HG03196 (cell line): ENCODE measurements around the gene GPN1.
A peak's percentile ranks its signal among the peaks of the same experiment; 100 is the strongest.
"Not testable (repeated sequence)": the region's sequence is repeated elsewhere in the genome, so short reads cannot be mapped to it uniquely, and the experiment has no call there.

Experiments used
- ATAC-seq: cut with Tn5 transposase; IDR thresholded peaks from one replicate; pipeline ENCODE4 v1.9.1; 2021; ENCODE audit not compliant: unreplicated experiment

The GPN1 gene

GRCh38 chr2:27626921-27627320 lies 1.9 kb upstream of the GPN1 start:
- not testable (repeated sequence) for ATAC-seq

- no peak for ATAC-seq
Measured at GRCh38 chr2:27627963-27628766, 685 bp upstream of the GPN1 start.

- not testable (repeated sequence) for ATAC-seq
Measured at GRCh38 chr2:27630257-27630656, 1.4 kb downstream of the GPN1 start.

GRCh38 chr2:27634291-27634690 lies 5.4 kb downstream of the GPN1 start:
- ATAC-seq: no peak

- ATAC-seq: no peak
Measured at GRCh38 chr2:27636766-27637165, 7.9 kb downstream of the GPN1 start.

DNA sequence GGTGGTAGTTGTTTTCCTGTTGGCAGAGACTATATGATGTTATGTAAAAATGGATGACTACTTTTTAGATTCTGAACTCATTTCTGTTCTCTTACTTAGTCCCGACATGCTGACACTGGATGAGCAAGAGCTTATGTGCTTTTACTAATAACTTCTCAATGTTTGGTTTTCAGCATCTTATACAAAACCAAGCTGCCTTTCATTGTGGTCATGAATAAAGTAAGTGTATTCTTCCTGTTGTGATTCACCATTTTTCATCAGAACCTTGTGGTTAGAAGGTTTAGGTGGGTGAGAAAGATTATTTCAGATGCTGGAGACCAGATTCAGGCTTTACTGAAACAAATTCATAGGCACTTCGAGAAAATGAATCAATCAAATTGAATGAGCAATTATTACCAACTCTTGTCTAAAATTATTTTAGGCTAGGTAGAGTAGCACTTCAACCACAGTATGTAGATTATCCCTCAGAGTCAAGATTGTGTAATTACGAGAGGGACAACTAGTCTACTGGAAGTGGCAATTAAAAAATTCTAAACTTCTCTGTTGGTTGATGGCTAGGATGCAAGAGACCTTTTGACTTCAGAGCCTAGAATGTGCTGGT lies 9.3 kb downstream of the GPN1 start:
- ATAC-seq: no peak

- no peak for ATAC-seq
Measured at GRCh38 chr2:27638709-27639108, 9.9 kb downstream of the GPN1 start.

DNA sequence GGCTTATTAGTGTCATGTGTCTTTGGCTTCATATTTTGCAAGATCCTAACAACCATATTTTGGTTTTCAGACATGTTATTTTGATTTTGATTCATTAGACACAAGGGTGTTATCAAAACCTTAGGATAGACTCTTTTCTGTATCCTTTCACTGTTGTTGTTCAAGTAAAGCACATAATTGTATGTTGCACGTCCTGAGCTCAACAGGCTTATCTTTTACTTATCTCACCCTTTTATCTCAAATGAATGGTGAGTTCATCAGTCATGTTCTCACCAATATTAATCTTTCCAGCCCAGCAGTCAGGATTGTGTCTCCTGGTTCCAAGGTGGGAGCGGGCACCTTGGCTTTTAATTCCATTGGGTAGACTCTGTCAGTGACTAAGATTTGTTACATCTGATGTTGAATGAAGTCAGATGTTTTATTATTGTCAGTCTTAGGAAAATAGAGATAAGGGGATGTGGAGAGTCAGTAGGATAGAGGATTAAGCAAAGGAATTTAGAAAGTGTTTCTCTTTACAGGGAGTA lies 11.9 kb downstream of the GPN1 start:
- ATAC-seq: no peak

DNA sequence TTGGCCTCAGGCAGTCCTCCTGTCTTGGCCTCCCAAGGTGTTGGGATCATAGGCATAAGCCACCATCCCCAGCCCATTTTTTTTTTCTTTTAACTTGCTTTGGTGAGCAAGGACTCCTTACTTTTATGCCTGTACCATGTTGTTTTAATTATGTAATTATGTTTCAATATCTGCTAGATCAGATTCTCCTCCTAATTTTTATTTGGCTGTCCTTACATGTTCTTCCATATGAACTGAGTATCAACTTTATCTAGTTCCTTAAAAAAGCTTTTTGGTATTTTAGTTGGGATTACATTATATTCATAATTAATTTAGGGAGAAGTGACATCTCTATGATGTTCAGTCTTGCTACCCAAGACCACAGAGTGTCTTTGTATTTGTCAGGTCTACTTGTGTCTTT lies 16.3 kb downstream of the GPN1 start:
- ATAC-seq: no peak

GRCh38 chr2:27647289-27647688 lies 18.4 kb downstream of the GPN1 start:
- ATAC-seq: no peak

- no peak for ATAC-seq
Measured at GRCh38 chr2:27647737-27648136, 18.9 kb downstream of the GPN1 start.

DNA sequence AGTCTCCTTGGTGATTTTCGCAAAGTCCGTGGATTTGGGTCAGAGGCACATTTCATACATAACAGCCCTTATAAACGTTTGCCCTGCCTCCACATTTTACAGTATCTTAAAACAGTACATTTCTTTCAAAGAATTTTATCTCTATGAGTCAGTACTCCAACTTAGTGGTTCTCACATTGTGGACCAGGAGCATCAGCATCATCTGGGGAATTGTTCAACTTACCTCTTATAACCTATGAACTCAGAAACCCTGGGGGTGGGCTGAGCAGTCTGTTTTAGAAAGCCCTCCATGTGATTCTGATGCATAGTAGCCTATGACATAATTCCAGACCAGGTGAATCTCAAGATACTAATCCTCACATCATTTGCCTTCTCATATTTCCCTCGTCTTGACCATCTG lies 22.2 kb downstream of the GPN1 start:
- ATAC-seq: no peak

DNA sequence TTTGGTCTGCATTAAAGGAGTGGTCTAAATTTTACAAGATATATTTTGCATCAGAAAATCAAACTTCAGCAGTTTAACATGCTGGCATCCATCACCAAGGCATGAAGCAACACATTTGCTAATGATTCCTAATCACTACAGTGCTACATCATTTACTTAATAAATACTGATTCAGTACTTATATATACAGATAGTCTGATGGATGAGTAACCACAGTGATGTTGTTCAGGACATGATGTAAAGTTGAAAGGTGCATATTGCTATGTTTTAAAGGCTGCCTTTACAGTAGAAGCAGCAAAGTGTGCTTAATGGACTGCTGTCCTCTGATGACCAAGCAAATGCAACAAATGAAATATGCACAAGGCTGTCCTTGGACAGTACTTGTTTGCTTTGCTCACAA lies 23.5 kb downstream of the GPN1 start:
- no peak for ATAC-seq

DNA sequence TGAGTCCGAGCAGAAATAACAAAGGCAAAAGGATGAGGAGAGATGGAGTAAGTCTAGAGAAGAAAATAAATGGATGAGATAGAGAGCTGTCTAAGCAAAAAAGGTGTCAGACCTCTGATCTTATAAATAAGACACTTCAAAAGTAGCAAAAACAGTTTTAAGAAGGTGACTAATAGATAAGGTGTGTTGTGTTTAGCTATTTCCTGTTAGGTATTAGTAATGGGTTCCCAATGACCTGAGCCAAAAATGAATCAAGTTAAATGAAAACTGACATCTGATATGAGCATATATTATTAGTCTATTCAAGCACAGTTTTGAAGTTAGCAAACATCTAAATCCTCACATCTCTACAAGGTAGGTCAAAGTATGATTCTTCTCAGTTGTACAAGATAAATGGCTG lies 23.9 kb downstream of the GPN1 start:
- ATAC-seq: no peak

DNA sequence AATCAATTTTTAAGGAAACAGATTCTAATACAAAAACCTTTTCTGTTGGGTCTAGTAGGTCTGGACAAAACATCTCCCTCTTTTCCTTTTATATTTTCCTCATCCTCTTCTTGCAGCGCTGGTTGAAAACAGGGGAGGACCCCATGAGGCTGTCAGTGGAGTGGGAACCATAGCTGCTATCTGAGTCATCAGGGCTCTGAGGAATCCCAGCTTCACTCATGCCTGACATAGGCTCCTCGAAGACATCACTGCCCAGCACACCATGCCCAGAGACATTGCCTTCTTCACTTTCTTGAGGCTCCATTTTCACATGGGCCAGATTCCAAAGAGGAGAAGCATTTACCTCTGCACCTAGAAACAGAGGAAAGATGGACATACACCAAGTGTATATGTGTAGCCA lies 24.5 kb downstream of the GPN1 start:
- no peak for ATAC-seq

DNA sequence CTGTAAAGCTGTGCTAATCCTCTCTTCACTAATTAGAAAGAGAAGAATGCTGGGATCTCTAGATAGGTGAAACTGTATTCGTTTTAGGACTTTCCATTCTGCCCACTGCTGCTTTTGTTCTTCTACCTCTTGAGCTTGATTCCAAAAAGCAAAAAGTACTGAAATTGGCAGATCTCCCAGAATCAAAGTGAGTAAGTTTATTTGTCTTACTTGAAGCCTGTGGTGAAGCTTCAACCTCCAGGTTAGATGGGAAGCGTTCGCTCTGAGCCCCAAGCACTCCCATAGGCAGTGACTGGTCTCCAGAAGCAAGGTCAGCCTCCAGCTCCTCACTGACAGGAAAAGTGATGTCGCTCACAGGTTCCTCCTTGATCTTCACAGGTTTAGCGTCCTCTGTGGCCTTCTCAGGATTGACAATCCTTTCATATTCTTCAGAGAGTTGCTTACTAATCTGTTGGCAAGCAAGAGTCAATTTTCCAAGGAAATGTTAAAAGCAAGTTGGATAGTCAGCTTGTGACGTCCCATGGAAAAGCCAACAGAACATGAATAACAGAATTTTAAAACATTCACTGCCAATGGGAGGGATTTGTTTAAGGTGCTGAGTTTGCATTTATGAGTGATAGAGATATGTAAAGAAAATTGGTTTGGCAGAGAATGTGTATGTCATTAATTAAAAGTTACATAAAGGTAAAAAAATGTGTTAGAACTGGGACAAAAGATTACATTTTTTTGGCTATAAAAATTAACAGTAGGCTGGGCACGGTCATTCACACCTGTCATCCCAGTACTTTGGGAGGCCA lies 26.5 kb downstream of the GPN1 start:
- no peak for ATAC-seq

- ATAC-seq: no peak
Measured at GRCh38 chr2:27661371-27661770, 32.5 kb downstream of the GPN1 start.

- peak; percentile 68 for ATAC-seq
Measured at GRCh38 chr2:27663285-27664153, 34.7 kb downstream of the GPN1 start, which contains the start of the genes SLC4A1AP and SUPT7L. Gene SLC4A1AP (plus strand): TSS chr2:27663889. CDS start chr2:27663915, 26 bp downstream. Gene SUPT7L (minus strand): TSS chr2:27663614. CDS start chr2:27662192, 1,422 bp downstream.

DNA sequence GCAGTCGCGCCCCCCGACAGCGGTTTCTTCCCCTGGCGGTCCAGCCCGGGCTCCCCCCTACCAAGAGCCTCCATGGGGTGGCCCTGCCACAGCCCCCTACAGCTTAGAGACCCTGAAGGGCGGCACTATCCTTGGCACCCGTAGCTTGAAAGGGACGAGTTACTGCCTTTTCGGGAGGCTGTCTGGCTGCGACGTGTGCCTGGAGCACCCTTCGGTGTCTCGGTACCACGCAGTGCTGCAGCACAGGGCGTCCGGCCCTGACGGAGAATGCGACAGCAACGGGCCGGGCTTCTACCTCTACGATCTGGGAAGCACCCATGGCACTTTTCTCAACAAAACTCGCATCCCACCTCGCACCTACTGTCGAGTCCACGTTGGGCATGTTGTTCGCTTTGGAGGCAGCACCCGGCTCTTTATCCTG lies 35.3 kb downstream of the GPN1 start:
- ATAC-seq: peak; percentile 9

DNA sequence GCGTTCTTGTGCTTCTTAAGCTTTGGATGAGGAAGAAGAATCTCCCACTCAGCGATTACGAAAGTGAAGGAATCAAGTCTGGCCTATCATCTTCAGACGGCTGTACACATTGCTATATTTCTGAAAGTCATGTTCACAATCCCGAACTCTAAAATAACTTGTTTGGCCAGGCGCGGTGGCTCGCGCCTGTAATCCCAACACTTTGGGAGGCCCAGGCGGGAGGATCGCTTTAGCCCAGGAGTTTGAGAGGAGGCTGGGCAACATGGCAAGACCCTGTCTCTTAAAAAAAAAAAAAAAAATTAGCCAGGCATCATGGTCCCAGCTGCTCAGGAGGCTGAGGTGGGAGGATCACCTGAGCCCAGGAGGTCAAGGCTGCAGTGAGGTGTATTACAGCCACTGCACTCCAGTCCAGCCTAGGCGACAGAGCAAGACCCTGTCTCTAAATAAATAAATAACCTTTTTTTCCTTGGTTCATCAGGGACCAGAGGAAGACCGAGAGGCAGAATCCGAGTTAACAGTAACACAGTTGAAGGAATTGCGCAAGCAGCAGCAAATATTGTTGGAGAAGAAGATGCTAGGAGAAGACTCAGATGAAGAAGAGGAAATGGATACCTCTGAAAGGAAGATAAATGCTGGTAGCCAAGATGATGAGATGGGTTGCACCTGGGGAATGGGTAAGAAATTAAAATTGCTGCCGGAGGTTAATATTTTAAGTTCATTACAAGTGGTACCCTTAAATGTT lies 35.9 kb downstream of the GPN1 start:
- no peak for ATAC-seq
